Left cardiac atrium (tissue), 4 donors: ENCODE measurements around the gene SLA2. TPM values are rescaled to one million over a fixed set of nuclear protein-coding genes. Genes with fewer than 3 reads are reported as not detected.
"Not testable (repeated sequence)": the region's sequence is repeated elsewhere in the genome, so short reads cannot be mapped to it uniquely, and the experiment has no call there.

Experiments used
- ATAC-seq, 2 donors: fragments of 200-7000 bp; cut with Tn5 transposase; one replicate each; pipeline ENCODE4 v1.9.1; 2020; ENCODE audit warnings: mild to moderate bottlenecking in 2 of 2, moderate library complexity in 2 of 2
- DNase-seq: peaks from one replicate; pipeline ENCODE4 v3.0.0-alpha.2; 2020
- intact Hi-C, 2 donors: fragments of 100-400 bp; cut with DNase I; formaldehyde crosslinking; loops; one replicate each; pipeline versions ENCODE4 v1.14.1 to v1.15.1; 2022 to 2023
- total RNA-seq, 2 donors: library from RNA; stranded (reverse); fragmentation: NEBNext Ultra II Directional; extraction: Animal tissue kit (Norgen Biotek cat#: 25700); gene quantifications; one replicate each; pipeline ENCODE4 v1.2.1, GENCODE V29; 2021
- donor health status: DM: no; HTN: yes; CAD: no.
- donor health status: DM: no; HTN: yes; CAD: no; lungs with severe emphysema.
- donor health status: DM: yes; HTN: yes; CAD: no.
- donor health status: Dilated cardiomyopathy.

The SLA2 gene
- total RNA-seq, 2 donors from 2014 or later: 0.37 to 0.56 TPM

DNA sequence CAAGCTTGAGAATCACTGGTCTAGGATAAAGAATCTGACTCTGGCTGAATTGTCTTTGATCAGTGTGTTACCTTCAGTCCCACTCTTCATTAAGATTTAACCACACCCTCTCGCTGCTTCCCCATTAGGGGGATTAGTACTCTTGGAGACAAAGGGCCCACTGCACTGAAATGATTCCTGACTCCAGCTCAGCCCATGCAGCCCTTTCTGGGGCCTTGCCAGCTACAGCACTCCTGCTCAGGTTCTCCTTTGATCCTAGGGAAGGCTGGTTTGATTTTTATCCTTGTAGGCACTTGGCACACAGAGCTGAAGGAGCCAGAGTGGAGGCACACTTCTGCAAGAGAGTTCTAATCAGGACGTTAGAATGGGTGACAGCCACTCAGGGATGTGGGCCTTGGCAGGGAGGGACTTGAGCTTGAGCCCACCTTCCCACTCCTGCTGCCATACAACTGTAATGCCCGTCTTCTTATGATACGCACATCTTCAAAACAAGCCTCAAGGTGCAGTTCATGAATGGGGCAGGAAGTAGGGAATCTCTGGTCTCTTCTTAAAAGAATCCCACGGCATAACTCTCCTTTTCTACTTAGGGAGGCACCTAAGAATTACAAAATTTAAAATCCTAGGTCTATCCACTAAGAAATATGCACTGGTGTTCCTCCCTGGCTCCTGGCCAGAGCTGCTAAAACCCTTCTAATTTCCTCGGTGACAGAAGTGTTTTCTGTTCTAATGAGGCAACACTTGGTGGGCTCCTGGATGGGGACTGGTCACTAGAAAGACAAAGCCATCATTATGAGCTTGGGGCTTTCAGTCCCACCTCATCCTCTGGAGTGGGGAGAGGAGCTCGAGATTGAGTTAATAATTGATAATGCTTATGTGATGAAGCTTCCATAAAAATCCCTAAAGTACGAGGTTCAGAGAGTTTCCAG, 1.5 kb upstream of the SLA2 start:
- no peak for DNase-seq
- ATAC-seq: no peak
- intact Hi-C loops: no loop called here

DNA sequence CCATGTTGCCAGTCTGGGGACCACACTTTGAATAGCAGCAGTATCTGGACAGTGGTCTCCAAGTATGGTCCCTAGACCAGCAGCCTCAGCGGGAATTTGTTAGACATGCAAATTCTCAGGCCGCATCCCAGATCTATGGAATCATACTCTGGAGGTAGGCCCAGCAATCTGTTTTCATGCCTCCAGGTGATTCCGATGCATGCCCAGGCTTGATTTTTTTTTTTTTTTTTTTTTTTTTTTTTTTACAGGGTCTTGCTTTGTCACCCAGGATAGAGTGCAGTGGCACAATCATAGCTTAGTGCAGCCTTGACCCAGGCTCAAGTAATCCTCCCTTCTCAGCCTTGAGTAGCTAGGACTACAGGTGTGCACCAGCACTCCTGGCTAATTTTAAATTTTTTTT, 682 bp upstream of the SLA2 start:
- no peak for ATAC-seq
- no peak for DNase-seq
- intact Hi-C loops: no loop called here

DNA sequence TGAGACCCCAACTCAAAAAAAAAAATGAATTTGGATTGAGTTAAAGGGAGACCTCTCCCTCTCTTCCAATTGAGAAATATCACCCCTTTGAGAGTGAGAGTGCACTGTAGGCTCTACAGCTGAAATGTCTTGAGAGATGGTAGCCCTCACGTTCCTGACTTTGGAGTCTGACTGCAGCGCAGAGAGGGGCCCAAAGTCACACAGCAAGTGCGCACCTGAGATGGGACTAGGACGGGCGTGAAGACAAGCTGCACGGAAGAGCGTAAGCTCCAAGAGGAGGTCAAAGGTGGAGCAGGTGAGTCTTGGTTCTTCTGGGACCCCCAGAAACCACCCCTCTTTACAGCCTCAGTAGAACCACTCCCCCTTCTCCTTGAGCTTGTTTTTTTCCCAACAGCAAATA, 643 bp downstream of the SLA2 start:
- intact Hi-C loops: no loop called here
- no peak for DNase-seq
- ATAC-seq: no peak

DNA sequence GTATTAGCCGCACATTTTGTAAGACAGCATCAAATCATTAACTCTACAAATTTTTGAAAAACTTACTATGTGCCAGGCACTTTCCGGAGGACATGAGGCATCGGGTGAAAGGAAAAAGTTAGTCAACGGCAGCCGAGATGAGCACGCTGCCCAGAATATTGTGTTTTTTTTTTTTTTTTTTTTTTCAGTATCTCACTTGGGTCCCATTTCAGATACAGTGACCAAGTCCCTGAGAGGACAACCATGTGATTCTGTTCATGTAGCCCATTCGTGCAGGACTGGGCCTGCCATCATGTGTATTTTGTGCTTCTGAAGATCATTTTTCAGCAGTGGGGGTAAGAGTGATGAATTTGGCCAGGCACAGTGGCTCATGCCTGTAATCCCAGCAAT, 1.3 kb downstream of the SLA2 start:
- intact Hi-C loops: no loop called here
- no peak for ATAC-seq
- DNase-seq: no peak

DNA sequence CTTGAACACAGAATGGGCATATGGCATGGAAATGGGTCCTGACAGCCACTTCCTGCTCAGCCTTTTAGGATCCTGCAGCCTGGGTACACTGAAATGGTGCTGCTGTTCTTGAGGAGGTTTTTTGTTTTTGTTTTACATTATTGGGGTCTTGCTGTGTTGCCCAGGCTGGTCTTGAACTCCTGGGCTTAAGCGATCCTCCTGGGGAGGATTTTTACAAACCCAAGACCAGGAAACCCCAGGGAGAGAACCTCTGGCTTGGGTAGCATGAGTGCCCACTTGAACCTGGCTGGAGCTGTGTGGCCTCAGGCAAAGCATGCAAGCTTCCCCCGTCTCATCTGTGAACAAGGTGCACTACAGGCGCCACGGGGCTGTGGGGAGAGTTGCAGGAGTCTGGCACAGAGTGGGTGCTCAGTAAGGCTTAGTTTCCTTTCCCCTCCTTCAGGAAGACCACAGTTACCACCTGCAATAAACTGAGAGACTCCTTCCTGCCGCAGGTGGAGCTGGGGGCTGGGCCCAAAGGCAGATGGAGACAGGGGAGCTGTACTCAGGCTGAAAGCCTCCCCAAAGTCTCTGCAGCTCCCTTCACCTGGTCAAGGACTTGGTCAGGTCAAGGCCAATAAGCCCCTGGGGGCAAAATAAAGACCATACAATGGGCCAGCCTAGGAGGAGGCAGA, 1.8 kb downstream of the SLA2 start:
- ATAC-seq (peak in 1 of 2 donors; percentile 51), DNase-seq (no peak)
- intact Hi-C loops: no loop called here

DNA sequence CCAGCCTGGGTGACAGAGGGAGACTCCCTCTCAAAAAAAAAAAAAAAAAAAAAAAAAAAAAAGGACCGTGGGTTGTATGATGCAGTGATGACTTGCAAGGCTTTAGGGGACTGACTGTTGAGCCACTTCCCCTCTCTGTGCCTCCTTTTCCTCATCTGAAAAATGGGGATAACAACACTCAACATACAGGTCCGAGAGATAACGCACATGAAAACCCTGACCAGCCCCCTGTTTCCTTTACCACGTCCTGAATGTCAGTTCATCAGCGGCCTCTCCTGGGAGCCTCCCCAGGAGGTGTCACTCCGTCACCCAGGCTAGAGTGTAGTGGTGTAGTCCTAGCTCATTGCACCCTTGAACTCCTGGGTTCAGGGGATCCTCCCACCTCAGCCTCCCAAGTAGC, 3.9 kb downstream of the SLA2 start:
- ATAC-seq (no peak), DNase-seq (no peak)
- intact Hi-C loops: no loop called here

DNA sequence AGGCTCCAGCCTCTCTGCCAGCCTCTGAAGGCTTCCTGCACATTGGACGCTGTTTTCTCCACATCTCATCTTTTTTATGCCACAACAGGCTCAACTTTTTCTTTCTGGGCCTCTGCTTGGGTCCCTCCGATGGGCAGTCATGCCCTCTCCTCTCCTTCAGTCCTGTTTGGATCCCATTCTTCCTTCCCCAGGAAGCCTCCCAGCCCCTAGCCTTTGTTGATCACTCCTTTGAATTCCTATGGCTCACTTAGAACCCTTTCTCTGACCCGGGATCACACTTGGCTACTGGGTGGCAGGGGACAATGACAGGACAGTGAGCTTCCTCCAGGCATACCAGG, 4.5 kb downstream of the SLA2 start:
- ATAC-seq (no peak), DNase-seq (no peak)
- intact Hi-C loops: no loop called here

DNA sequence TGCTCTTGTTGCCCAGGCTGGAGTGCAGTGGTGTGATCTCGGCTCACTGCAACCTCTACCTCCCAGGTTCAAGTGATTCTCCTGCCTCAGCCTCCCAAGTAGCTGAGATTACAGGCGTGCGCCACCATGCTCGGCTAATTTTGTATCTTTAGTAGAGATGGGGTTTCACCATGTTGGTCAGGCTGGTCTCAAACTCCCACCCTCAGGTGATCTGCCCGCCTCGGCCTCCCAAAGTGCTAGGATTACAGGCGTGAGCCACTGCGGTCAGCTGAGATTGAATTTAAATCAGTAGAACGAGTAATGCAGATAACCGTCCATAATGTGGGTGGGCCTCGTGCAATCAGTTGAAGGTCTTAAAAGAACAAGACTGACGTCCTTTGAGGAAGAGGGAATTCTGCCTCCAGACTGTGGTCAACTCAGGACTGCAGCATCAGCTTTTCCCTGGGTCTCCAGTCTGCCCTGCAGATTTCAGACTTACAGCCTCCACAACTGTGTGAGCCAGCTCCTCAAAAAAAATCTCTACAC, 7.1 kb downstream of the SLA2 start:
- DNase-seq, ATAC-seq, intact Hi-C loops: not testable (repeated sequence)

DNA sequence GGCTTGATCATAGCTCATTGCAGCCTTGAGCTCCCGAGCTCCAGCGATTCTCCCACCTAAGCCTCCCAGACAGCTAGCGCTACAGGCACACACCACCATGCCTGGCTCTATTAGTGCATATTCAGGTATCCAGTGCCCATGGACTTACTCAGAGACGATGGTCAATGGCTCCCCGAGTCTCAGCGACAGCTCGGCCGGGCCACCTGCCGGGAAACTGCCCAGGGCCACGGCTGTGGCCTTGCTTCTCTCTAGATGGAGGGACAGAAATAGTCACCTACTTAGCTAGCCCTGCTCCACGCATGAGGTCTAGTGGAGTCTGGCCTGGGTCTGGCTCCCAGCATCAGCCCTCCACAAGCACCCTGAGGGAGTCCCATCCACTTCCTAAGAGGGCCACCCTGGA, 11.7 kb downstream of the SLA2 start:
- ATAC-seq (no peak), DNase-seq (no peak)
- intact Hi-C loops: no loop called here

DNA sequence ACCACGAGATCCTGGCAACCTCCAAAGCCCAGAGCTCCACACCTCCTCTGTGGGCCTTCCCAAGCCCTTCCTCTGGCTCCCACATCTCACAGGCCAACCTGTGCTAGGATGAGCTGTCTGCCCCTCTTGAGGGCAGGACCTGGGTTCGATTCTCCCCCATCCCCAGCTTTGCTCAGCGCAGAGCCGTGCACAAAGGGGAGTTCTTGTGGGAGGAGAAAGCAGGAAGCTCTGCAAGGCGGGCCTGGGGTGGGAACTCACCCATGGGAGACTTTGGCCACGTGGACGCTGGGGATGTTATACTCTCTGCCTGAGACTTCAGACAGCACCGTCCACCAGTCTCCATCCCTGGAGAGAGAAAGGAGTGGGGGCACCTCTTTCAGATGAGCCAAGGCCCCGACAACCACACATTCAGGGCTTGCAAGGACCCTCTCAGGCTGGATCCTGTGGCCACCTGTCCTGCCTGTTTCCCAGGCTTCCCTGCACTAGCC, 12.7 kb downstream of the SLA2 start:
- intact Hi-C loops: no loop called here
- ATAC-seq: no peak
- DNase-seq: no peak

DNA sequence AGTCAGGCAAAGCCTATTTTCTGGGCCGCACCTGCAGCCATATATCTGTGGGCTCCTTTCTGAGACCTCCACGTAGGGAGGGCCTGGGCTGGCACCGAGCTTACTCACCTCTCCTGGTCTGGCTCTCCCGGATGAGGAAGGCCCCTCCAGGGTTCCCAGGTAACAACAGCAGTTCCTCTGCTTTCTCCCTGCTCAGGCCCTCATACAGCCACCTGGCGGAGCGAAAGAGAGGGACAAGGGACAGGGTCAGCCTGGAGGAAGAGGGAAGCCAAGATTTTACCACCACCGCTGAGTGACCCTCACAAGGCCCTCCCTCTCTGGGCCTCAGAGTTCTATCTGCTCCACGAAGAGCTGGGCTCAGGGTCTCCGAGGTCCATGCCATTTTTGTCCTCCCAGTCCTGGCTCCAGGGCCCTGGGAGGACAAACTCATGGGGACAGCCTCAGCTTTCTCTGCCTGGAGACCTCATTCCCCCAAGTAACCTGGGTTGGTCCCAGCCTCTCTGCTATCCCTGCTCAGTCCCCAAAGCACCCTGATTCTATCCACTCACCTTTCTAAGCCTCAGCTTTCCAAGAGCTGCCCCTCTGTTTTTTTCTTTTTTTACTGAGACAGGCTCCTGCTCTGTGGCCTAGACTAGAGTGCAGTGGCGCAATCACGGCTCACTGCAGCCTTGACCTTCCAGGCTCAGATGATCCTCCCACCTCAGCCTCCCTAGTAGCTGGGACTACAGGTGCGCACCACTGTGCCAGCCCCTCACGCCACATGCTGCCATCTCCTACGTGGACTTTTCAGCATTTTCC, 13.3 kb downstream of the SLA2 start:
- DNase-seq (no peak), ATAC-seq (no peak)
- intact Hi-C loops: no loop called here

DNA sequence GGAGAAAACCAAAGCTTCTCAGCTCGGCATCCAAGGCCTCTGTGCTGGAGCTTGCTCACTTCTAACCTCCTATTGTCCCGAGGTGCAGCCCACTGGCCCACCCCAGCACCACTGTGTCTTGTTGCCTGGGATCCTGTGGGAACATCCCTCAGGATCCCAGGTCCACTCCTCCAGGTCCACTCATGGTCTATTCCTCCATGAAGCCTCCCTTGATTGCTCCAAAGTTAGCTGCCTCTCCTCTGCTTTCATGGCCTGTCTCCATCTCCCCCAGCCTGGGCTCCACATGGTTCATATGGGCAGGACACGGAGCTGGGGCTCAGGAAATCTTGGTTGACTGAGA, 13.9 kb downstream of the SLA2 start:
- ATAC-seq: no peak
- intact Hi-C loops: no loop called here
- DNase-seq: no peak

DNA sequence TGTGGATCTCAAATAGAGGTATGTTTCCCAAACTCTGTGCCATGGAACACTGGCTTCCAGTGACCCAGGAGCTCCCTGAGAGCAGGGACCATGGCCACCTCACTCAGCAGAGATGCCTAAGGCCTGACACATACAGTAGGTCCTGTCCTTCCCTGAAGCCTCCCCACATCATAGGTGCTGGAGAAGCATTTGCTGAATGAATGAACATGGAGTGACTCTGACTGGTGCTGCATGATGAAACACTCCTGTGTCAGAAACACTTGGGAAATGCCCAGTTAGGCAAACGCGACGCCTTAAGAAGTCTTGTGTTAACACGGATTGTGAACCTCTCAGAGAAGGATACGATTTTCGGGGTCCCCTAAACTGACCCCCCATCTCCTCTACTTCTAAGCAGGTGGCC, 14.3 kb downstream of the SLA2 start:
- intact Hi-C loops: no loop called here
- ATAC-seq (no peak), DNase-seq (no peak)

DNA sequence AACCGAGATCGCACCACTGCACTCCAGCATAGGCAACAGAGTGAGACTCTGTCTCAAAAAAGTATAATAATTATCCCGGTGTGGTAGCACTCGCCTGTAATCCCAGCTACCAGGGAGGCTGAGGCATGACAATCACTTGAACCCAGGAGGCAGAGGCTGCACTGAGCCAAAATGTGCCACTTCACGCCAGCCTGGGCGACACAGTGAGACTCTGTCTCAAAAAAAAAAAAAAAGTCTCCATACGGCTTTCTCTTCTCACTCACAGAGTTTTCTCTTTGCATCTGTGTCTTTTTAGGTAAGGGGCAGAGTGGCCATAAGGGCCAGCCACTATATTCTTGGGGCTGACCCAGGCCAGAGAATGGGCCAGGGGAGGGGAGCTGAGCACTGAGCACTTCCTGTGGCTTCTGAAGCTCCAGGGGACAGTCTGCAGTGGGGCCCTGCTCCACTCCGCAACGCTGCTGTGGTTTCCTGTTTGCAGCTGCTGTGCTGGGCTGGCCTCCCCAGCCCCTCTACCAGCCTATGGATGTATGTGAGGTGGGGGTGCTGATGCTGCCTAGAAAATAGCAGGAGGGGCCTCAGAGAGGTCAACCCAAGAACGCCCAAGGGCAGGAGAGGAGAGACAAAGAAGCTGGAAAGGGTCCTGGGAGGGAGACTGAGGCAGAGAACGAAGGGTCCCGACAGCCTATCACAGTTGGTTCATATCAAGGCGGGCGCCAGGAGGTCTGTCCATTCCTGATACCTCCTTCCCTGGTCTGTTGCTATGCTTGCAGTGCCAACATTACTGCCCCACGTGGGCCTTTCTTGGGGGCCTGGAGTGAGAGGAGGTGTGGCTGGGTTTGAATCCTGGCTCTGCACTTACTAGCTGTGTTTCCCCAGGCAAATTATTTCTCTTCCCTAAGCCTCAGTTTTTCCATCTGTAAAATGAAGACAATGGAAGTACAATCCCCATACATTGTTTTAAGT, 16.0 kb downstream of the SLA2 start:
- peak in 1 of 2 donors; percentile 29 for ATAC-seq
- no peak for DNase-seq
- intact Hi-C loops: no loop called here

DNA sequence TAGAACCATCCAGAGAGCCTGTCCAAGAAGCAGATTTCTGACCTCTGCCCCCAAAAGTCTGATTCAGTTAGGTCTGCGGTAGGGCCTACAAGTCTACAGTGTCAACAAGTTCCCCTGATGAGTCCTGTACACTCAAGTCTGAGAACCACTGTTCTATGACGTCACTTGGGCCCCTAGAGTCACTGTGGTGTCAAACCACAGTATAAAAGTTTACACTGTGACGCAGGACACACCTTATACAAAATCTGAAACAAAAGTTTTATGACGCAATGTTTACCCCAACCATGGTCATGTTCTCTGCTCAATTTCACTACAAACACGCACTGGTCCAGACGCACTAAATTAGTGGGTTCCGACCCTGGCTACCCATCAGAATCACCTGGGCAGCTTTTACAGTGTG, 17.9 kb downstream of the SLA2 start:
- intact Hi-C loops: no loop called here
- DNase-seq: no peak
- no peak for ATAC-seq

DNA sequence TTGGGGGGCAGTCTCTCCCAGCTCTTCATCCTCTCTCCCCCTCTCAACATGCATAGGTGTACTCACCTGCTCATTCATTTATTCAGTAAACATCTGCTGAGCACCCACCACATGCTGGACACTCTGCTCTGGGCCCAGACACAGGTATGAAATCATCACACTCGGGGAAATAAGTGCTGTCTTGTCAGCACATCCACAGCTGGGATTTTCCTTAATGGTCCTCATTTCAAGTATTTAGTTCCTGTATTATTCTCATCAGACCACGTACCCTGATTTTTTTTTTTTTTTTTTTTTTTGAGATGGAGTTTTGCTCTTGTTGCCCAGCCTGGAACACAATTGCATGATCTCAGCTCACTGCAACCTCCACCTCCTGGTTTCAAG, 21.1 kb downstream of the SLA2 start:
- DNase-seq (no peak), ATAC-seq (no peak)
- intact Hi-C loops: no loop called here

DNA sequence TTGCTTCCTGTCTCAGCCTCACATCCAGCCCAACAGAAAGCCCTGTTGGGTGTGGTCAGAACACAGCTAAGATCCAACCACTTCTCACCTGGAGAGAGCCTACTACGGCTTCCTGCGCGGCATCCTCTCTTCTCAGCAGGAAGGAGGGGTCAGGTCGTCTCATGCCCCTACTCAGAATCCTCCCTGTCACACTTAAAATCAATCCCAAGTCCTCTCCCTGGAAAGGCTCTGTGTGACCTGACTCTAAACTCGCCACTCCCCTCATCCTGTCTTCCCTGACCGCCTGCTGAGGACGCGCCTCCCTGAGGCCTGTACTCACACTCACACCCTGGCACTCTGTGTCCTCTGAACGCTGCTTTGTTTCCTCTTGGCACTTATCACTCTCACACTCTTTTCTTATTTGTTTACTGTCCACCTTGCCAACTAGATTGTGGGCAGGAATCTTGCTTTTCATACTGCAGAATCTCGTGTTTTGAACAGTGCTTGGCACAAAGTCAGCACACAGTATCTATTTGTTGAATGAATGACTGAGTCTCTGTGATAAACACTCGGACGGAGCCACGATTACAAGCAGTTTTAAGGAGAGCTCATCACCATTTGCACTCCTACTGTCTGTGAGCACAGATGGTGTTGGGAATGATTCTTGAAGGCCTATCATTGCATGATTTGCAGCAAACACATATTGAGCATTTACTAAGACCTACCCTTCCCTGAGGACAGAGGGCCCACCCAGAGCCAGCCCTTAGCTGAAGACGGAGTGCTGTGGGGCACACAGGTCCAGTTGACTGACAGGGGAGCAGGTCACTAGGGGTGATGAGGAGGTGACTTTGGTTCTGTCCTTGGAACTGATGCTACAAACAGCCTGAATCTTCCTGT, 21.7 kb downstream of the SLA2 start:
- DNase-seq: peak; percentile 30
- intact Hi-C loops: no loop called here

DNA sequence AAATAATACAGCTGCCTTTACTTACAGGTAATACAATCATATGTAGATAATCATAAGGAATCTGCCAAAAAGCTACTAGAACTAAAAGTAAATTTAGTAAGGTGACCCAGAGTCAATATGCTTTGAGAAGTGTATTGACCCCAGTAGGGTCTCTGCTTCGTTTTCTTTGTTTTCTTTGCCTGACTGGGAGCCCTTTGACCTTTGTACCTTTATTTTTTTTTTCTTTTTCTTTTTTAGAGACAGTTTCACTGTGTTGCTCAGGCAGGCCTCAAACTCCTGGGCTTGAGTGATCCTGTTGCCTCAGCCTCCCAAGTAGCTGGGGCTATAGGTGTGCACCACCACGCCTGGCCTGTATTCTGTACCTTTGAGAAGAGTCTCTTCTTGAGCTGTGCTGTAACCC, 22.6 kb downstream of the SLA2 start:
- no peak for DNase-seq
- no peak for ATAC-seq
- intact Hi-C loops: no loop called here

More for the DNA sequence above, 21.7 kb downstream of the SLA2 start:
- ATAC-seq: peak; percentile 68 to 80
